Fibroblast of the aortic adventitia (primary cell): ENCODE results near the gene RNF126. TPM values are rescaled to one million over a fixed set of nuclear protein-coding genes. Genes with fewer than 3 reads are reported as not detected.

Experiments used
- DNase-seq: peaks from one replicate; pipeline ENCODE4 v3.0.0-alpha.2; 2010; ENCODE audit warnings: low read depth
- H3K4me3 ChIP-seq: 2 replicates; pipeline ENCODE4 v1.5.1; 2011; ENCODE audit warnings: low read depth, mild to moderate bottlenecking, control low read depth, low read length, moderate library complexity
- CTCF ChIP-seq: IDR thresholded peaks from 2 replicates; pipeline ENCODE4 v1.5.1; 2011; ENCODE audit warnings: mild to moderate bottlenecking, low read length, control low read depth, inconsistent platforms; ENCODE audit not compliant: insufficient read depth
- total RNA-seq: library from RNA; depleted of rRNA; stranded (reverse); fragments of >200 nt; gene quantifications from 2 replicates; pipeline ENCODE4 v1.2.3, GENCODE V29; 2012; ENCODE audit warnings: low replicate concordance

The RNF126 gene
- total RNA-seq, 1 donor: 28.9 TPM

DNA sequence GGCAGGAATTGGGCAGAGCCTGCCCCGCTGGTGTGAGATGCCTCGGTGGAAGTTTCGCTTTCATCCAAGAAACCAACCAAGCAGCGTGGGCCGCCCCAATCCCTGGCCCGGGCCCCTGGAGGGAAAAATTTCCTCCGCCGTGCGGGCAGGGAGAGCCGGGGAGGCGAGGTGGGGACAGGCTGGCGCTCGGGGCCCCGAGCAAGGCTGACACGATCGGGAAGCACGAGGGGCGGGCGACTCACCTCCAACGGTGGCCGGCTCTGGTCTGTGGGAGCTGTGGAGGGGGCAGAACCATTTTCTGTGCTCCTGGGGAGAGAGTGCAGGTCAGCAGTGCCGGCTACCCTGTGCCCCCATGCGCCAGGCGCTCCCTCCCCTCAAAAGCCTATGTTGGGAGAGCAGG, 11.0 kb downstream of the RNF126 start:
- no peak for TF ChIP-seq CTCF
- no peak for DNase-seq
- no peak overlapping the region for H3K4me3 ChIP-seq

DNA sequence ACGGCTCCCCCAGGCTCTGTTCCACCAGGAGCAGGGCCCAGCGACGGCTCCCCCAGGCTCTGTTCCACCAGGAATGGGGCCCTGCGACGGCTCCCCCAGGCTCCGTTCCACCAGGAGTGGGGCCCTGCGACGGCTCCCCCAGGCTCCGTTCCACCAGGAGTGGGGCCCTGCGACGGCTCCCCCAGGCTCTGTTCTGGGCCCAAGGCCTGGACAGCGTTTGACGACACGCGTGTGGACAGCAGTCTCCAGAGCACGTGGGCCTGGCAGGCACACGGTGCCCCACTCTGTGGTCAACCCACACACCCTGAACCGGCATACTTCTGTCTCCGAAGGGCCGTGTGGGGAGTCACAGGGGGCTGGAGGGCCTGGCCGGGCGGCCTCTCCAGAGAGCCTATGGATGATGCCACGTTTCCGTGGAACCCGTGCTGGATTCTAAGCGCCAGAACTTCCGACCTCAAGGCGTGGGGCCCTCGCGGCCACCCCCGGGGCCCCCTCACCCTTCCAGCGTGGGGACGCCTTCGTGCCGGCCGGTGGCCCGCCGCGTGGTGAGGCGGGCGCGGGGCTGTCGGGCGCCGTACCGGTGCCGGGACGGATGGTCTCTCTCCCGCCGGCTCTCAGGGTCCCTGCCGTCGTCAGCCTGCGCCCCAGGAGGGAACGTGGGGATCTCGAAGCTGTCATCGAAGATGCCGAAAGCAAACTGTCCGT, 11.7 kb downstream of the RNF126 start:
- no peak overlapping the region for H3K4me3 ChIP-seq
- no peak for DNase-seq
- TF ChIP-seq CTCF: no peak

- no peak for TF ChIP-seq CTCF
- no peak for DNase-seq
- H3K4me3 ChIP-seq: no peak overlapping the region
Observed at GRCh38 chr19:650121-650520, 12.9 kb downstream of the RNF126 start.

DNA sequence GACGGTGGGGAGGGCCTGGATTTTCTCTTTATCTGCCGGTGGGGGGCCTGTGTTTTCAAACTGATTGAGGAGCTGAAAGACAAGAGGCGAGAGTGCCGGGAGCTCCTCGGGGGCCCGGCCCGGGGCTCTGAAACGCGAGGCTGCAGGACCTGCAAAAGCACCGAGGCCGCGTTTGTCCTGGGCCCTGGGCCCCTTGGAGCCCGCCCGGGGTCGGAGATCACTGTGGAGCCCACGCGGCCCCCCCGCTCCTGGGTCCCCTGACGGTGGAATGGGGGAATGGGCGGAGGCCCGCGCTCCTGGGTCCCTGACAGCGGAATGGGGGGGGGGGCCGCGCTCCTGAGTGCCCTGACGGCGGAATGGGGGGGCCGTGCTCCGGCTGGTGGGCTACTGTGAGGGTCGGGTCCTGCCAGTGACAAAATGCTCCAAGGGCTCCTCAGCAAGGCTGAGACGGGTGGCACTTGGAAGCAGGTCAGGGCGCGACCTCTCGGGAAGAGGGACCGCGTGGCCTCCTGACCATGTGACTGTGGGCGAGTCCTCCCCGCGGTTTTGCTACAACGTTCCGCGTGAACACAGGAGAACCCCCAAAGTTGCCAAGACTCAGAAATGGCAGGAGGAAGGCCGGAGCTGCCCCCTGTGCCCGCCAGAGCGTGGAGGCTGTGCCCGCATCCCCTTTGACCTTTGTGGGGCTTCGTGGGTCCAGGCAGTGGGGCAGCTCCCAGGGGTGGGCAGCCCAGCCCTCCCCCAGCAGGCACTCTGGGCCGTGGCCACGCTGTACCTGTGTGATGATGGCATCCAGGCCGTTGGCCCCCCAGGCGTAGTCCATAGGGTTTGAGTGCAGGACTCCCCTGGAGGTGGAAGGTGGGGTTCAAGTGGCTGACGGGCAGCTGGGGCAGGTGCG, 13.9 kb downstream of the RNF126 start:
- no peak overlapping the region for H3K4me3 ChIP-seq
- no peak for DNase-seq
- TF ChIP-seq CTCF: no peak

DNA sequence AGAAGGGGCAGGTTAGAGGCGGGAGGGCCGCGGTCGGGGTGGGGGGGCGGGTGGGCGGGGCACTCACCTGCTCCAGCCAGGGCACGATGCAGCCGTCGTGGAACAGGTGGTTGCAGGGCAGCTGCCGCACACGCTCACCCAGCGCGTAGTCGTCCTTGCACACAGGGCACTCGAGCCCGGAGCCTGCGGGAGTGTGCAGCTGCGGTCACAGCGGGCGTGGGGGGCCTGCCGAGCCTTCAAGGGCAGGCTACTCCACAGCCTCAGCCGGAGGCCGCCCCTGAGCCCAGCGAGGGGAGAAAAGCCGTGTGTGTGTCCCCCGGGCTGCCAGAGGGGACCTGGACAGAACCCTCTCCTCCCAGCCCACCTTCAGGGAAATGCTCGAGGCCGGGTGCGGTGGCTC, 14.7 kb downstream of the RNF126 start:
- H3K4me3 ChIP-seq: no peak overlapping the region
- TF ChIP-seq CTCF: no peak
- DNase-seq: no peak

- no peak for DNase-seq
- no peak overlapping the region for H3K4me3 ChIP-seq
- TF ChIP-seq CTCF: no peak
Observed at GRCh38 chr19:647566-648284, 15.3 kb downstream of the RNF126 start.
